ENCODE data around the gene FOXD4L1. TPM values are rescaled to one million over a fixed set of nuclear protein-coding genes. Genes with fewer than 3 reads are reported as not detected.
"Not testable (repeated sequence)": the region's sequence is repeated elsewhere in the genome, so short reads cannot be mapped to it uniquely, and the experiment has no call there.

FOXD4L1 gene
- total and polyA plus RNA-seq, 2 donors (not counting 1 experiment from before 2014, with no cell fraction given), result 0.17 TPM; not detected in 1

DNA sequence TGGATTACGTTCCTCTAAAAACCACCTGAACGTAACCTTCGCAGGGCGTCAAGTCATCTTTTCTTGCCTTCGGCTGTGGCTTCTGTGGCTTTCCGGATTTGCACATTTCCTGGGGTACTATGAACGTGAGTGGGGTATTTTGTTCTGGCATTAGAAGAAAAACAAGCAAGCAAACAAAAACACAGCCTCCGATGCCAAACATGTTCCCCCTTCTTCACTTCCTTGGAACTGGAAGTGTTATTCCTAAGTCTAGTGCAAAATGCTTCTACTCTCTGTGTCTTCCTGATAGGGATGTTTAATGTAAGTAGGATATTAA is 2.2 kb downstream of the FOXD4L1 start:
- H3K4me1 ChIP-seq (ENCODE audit: control insufficient read depth, extremely low read depth, insufficient read depth, low read length); H3K9me3 ChIP-seq (ENCODE audit: control insufficient read depth, insufficient read depth, low read depth, low read length); DNase-seq (ENCODE audit: low read depth in 2 of 2); H4K20me1 ChIP-seq (ENCODE audit: control insufficient read depth, extremely low read depth, insufficient read depth, low read length); H3K4me2 ChIP-seq (ENCODE audit: extremely low read depth, insufficient read depth, low read length); H3K9ac ChIP-seq (ENCODE audit: insufficient read depth, low read length); H2AFZ ChIP-seq (ENCODE audit: low read length); H3K27ac ChIP-seq (ENCODE audit: insufficient read depth, low read length); H3K36me3 ChIP-seq (ENCODE audit: control insufficient read depth, insufficient read depth, low read length); H3K4me3 ChIP-seq (replicated peaks in 1 of 4; ENCODE audit: control extremely low read depth in 1 of 4, insufficient read depth in 1 of 4, low read depth in 3 of 4, low read length in 4 of 4); H3K79me2 ChIP-seq (ENCODE audit: control insufficient read depth, insufficient read depth, low read length): not testable (repeated sequence)
- peak; percentile 64 for TF ChIP-seq EZH2 (IDR thresholded peaks at IDR 0.05; ENCODE audit: low read length, missing control alignments)
- H3K27me3 ChIP-seq (ENCODE audit: control insufficient read depth, insufficient read depth, low read length), result peaks cover 22% of the 10 kb centered on the region

- peaks cover 22% of the 10 kb centered on the region for H3K27me3 ChIP-seq (ENCODE audit: control insufficient read depth, insufficient read depth, low read length)
- peak overlapping the region in 3 of 4 experiments; percentile 17 to 44 (median 26) for H3K4me3 ChIP-seq (replicated peaks in 1 of 4; ENCODE audit: control extremely low read depth in 1 of 4, insufficient read depth in 1 of 4, low read depth in 3 of 4, low read length in 4 of 4)
- peak overlapping the region; percentile 78 for H3K4me2 ChIP-seq (ENCODE audit: extremely low read depth, insufficient read depth, low read length)
- H3K79me2 ChIP-seq (ENCODE audit: control insufficient read depth, insufficient read depth, low read length); H3K9ac ChIP-seq (ENCODE audit: insufficient read depth, low read length); H3K4me1 ChIP-seq (ENCODE audit: control insufficient read depth, extremely low read depth, insufficient read depth, low read length); H4K20me1 ChIP-seq (ENCODE audit: control insufficient read depth, extremely low read depth, insufficient read depth, low read length); H3K9me3 ChIP-seq (ENCODE audit: control insufficient read depth, insufficient read depth, low read depth, low read length); H3K27ac ChIP-seq (ENCODE audit: insufficient read depth, low read length); H3K36me3 ChIP-seq (ENCODE audit: control insufficient read depth, insufficient read depth, low read length); H2AFZ ChIP-seq (ENCODE audit: low read length); DNase-seq (ENCODE audit: low read depth in 2 of 2): not testable (repeated sequence)
- TF ChIP-seq EZH2 (IDR thresholded peaks at IDR 0.05; ENCODE audit: low read length, missing control alignments), result peak; percentile 61
Observed at GRCh38 chr2:113502216-113503093, 4.0 kb downstream of the FOXD4L1 start.

DNA sequence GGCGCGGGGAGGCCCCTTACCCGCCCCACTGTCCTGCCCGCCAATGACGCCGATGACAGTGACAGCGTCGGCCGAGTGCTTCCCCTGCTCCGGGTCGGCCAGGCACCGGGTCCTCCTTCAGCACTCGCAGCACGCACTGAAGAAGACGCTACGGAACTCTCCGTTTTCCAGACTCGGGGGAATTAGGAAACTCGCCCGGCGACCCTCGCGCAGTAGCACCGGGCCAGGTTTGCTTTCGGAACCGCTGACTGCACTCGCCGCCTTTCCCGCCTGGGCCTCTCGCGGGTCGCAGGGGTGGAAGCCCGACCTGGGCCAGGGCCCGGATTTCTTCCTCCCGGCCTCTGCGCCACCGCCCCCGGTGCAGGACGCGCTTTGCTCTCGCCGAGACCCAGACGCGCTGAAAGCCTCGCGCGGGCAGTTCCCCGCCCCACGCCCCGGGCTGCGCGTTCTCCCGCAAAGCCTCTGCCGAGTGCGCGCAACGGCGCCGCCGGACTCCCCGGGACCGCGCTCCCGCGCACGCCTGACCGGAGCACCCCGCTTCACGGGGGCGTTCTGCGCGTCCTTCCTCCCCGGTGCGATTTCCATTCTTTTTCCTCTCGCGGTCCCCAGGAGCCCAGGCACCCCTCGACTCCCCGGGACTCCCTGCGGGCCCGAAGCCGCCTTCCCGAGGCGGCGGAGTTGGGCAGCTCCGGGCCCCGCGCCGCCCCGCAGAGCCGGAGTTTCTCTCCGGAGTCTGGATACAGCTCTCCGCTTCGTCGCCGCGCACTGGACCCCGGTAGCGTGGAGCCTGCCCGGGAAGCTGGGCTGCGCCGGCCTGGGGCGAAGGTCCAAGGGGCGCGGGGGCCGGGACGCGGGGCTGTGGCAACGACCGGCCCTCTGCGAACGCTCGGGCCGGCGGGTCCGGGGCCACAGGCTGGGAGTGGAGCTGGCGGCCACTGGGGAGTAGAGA is 4.9 kb downstream of the FOXD4L1 start:
- Histone ChIP-seq H3K4me2 (ENCODE audit: extremely low read depth, insufficient read depth, low read length) (peak overlapping the region; percentile 78), H3K27me3 (ENCODE audit: control insufficient read depth, insufficient read depth, low read length) (peaks cover 22% of the 10 kb centered on the region), H3K4me3 (replicated peaks in 1 of 4; ENCODE audit: control extremely low read depth in 1 of 4, insufficient read depth in 1 of 4, low read depth in 3 of 4, low read length in 4 of 4) (peak overlapping the region in 3 of 4 experiments; percentile 17 to 44 (median 26))
- not testable (repeated sequence) for H2AFZ ChIP-seq (ENCODE audit: low read length); H3K36me3 ChIP-seq (ENCODE audit: control insufficient read depth, insufficient read depth, low read length); H4K20me1 ChIP-seq (ENCODE audit: control insufficient read depth, extremely low read depth, insufficient read depth, low read length); H3K9ac ChIP-seq (ENCODE audit: insufficient read depth, low read length); H3K9me3 ChIP-seq (ENCODE audit: control insufficient read depth, insufficient read depth, low read depth, low read length); H3K4me1 ChIP-seq (ENCODE audit: control insufficient read depth, extremely low read depth, insufficient read depth, low read length); H3K79me2 ChIP-seq (ENCODE audit: control insufficient read depth, insufficient read depth, low read length); H3K27ac ChIP-seq (ENCODE audit: insufficient read depth, low read length)
- DNase-seq (ENCODE audit: low read depth in 2 of 2), result peak in 1 of 2 donors; percentile 4
- peak; percentile 76 for TF ChIP-seq EZH2 (IDR thresholded peaks at IDR 0.05; ENCODE audit: low read length, missing control alignments)

DNA sequence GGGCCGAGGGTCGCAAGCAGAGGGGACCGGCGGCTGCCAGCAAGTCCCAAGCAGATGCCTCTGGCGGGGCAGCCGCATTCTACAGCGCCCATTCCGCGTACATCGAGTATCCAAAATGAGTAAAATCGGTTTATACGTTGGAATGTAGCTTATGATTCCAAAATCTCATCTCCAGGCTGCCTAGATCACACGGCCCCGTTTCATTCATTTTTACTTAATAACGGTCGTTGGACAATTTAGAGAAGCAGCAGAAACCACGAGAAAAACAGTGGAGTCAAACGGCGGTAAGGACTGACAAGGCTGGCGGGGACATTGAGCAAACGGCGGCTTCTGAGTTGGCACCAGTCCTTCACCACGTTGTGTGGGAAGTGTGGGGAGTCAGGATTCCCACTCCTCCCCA is 5.6 kb downstream of the FOXD4L1 start:
- not testable (repeated sequence) for H3K9me3 ChIP-seq (ENCODE audit: control insufficient read depth, insufficient read depth, low read depth, low read length); H3K27ac ChIP-seq (ENCODE audit: insufficient read depth, low read length); H3K4me2 ChIP-seq (ENCODE audit: extremely low read depth, insufficient read depth, low read length); H3K79me2 ChIP-seq (ENCODE audit: control insufficient read depth, insufficient read depth, low read length); H3K4me3 ChIP-seq (replicated peaks in 1 of 4; ENCODE audit: control extremely low read depth in 1 of 4, insufficient read depth in 1 of 4, low read depth in 3 of 4, low read length in 4 of 4); H3K36me3 ChIP-seq (ENCODE audit: control insufficient read depth, insufficient read depth, low read length); H3K4me1 ChIP-seq (ENCODE audit: control insufficient read depth, extremely low read depth, insufficient read depth, low read length); H4K20me1 ChIP-seq (ENCODE audit: control insufficient read depth, extremely low read depth, insufficient read depth, low read length); DNase-seq (ENCODE audit: low read depth in 2 of 2); H2AFZ ChIP-seq (ENCODE audit: low read length); H3K9ac ChIP-seq (ENCODE audit: insufficient read depth, low read length)
- peak; percentile 28 for TF ChIP-seq EZH2 (IDR thresholded peaks at IDR 0.05; ENCODE audit: low read length, missing control alignments)
- peaks cover 25% of the 10 kb centered on the region for H3K27me3 ChIP-seq (ENCODE audit: control insufficient read depth, insufficient read depth, low read length)

GRCh38 chr2:113507394-113508140 is 9.1 kb downstream of the FOXD4L1 start:
- not testable (repeated sequence) for H3K36me3 ChIP-seq (ENCODE audit: control insufficient read depth, insufficient read depth, low read length); H3K4me1 ChIP-seq (ENCODE audit: control insufficient read depth, extremely low read depth, insufficient read depth, low read length); H3K79me2 ChIP-seq (ENCODE audit: control insufficient read depth, insufficient read depth, low read length); H3K27ac ChIP-seq (ENCODE audit: insufficient read depth, low read length); H3K4me2 ChIP-seq (ENCODE audit: extremely low read depth, insufficient read depth, low read length); H3K9ac ChIP-seq (ENCODE audit: insufficient read depth, low read length); H2AFZ ChIP-seq (ENCODE audit: low read length); H3K9me3 ChIP-seq (ENCODE audit: control insufficient read depth, insufficient read depth, low read depth, low read length); H3K4me3 ChIP-seq (replicated peaks in 1 of 4; ENCODE audit: control extremely low read depth in 1 of 4, insufficient read depth in 1 of 4, low read depth in 3 of 4, low read length in 4 of 4); DNase-seq (ENCODE audit: low read depth in 2 of 2); H4K20me1 ChIP-seq (ENCODE audit: control insufficient read depth, extremely low read depth, insufficient read depth, low read length)
- H3K27me3 ChIP-seq (ENCODE audit: control insufficient read depth, insufficient read depth, low read length), result peaks cover 15% of the 10 kb centered on the region

GRCh38 chr2:113508187-113508586 is 9.7 kb downstream of the FOXD4L1 start:
- not testable (repeated sequence) for H3K79me2 ChIP-seq (ENCODE audit: control insufficient read depth, insufficient read depth, low read length); H4K20me1 ChIP-seq (ENCODE audit: control insufficient read depth, extremely low read depth, insufficient read depth, low read length); H3K9me3 ChIP-seq (ENCODE audit: control insufficient read depth, insufficient read depth, low read depth, low read length); H3K27ac ChIP-seq (ENCODE audit: insufficient read depth, low read length); H3K4me3 ChIP-seq (replicated peaks in 1 of 4; ENCODE audit: control extremely low read depth in 1 of 4, insufficient read depth in 1 of 4, low read depth in 3 of 4, low read length in 4 of 4); H3K36me3 ChIP-seq (ENCODE audit: control insufficient read depth, insufficient read depth, low read length); H3K27me3 ChIP-seq (ENCODE audit: control insufficient read depth, insufficient read depth, low read length); H3K4me1 ChIP-seq (ENCODE audit: control insufficient read depth, extremely low read depth, insufficient read depth, low read length); DNase-seq (ENCODE audit: low read depth in 2 of 2); H2AFZ ChIP-seq (ENCODE audit: low read length); H3K9ac ChIP-seq (ENCODE audit: insufficient read depth, low read length); H3K4me2 ChIP-seq (ENCODE audit: extremely low read depth, insufficient read depth, low read length)

Measured in fibroblast of lung (primary cell).